Tibial artery (tissue), 4 donors: ENCODE data around the gene BTN3A1.
"Not testable (repeated sequence)": the region's sequence is repeated elsewhere in the genome, so short reads cannot be mapped to it uniquely, and the experiment has no call there.

Source experiments
- DNase-seq, 2 donors: peaks; one replicate each; pipeline ENCODE4 v3.0.0-alpha.2; 2019
- H3K27ac ChIP-seq, 2 donors: fragments of 200-600 bp; sonication (generic) in 1 of 2; 1 replicate in 1 of 2; 2 replicates in 1 of 2; pipeline ENCODE4 v1.5.1; 2018 to 2019; ENCODE audit warnings: mild to moderate bottlenecking in 1 of 2
- H3K27me3 ChIP-seq, 2 donors: fragments of 200-600 bp; sonication (generic) in 1 of 2; one replicate each; pipeline versions ENCODE4 v1.5.1 to v1.6.0; 2016 to 2019
- H3K36me3 ChIP-seq, 3 donors: fragments of 200-600 bp; sonication (generic) in 2 of 3; one replicate each; pipeline ENCODE4 v1.5.1; 2016 to 2019; ENCODE audit warnings: mild to moderate bottlenecking in 2 of 3
- H3K4me1 ChIP-seq, 4 donors: fragments of 200-600 bp; sonication (generic) in 2 of 4; 1 replicate in 3 of 4; 2 replicates in 1 of 4; pipeline ENCODE4 v1.5.1; 2016 to 2019
- H3K4me3 ChIP-seq, 2 donors: fragments of 200-600 bp; sonication (generic) in 1 of 2; 1 replicate in 1 of 2; 2 replicates in 1 of 2; pipeline ENCODE4 v1.5.1; 2018 to 2019; ENCODE audit warnings: mild to moderate bottlenecking in 2 of 2
- H3K9me3 ChIP-seq, 3 donors: fragments of 200-600 bp; sonication (generic) in 1 of 3; one replicate each; pipeline ENCODE4 v1.5.1; 2016 to 2019
- CTCF ChIP-seq, 2 experiments: fragments of 200-600 bp in 1 of 2; fragments of 450-650 bp in 1 of 2; IDR thresholded peaks; one replicate each; pipeline ENCODE4 v1.5.1; 2017 to 2019; ENCODE audit warnings: antibody characterized with exemption in 2 of 2, mild to moderate bottlenecking in 1 of 2, moderate library complexity in 1 of 2
- intact Hi-C: fragments of 100-400 bp; cut with DNase I; formaldehyde crosslinking; loops from one replicate; pipeline ENCODE4 v1.15.0; 2023; ENCODE audit warnings: low total_unique reads

The BTN3A1 gene

DNA sequence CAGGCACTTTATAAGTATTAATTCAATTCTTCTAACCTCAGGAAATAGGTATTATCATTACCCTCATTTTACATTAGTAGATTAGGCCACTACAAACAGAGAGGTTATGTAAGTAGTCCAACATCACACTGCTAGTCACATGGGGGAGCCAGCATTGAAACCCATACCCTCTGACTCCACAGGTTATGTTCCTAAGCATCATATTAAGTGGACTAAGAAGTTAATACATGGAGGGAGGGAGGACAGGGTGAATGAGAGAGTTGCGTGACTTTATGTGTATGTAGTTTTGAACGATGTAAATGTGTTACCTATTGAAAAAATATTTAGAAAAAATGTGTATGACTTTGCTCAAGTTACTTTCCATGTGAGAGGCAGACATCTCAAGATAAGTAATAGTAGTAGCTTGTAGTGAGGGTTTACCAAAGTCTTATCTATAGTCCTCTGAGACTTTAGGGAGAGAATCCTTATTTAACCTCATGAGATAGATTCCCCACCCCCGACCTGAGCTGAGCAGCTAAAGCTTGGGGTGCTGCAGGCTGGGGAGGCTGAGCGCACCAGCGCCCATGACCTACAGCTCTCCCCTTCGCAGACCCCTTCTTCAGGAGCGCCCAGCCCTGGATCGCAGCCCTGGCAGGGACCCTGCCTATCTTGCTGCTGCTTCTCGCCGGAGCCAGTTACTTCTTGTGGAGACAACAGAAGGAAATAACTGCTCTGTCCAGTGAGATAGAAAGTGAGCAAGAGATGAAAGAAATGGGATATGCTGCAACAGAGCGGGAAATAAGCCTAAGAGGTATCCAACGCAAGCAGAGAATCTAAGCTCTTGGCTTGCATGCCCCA, 29.5 kb upstream of the BTN3A1 start:
- TF ChIP-seq CTCF (IDR thresholded peaks at IDR 0.05) = no peak
- no peak overlapping the region for H3K27ac ChIP-seq
- intact Hi-C loops = loop anchor here (2.0 kb wide), 1 partner anchor 18 kb away; no protein-coding TSS in a partner anchor
- no peak overlapping the region for H3K4me3 ChIP-seq
- H3K9me3 ChIP-seq = no peaks in the 10 kb centered on the region
- no peaks in the 10 kb centered on the region for H3K27me3 ChIP-seq
- H3K36me3 ChIP-seq = peaks cover 0 to 34% (median 13%) of the 10 kb centered on the region in 3 donors
- no peak for DNase-seq
- H3K4me1 ChIP-seq = no peaks in the 10 kb centered on the region

DNA sequence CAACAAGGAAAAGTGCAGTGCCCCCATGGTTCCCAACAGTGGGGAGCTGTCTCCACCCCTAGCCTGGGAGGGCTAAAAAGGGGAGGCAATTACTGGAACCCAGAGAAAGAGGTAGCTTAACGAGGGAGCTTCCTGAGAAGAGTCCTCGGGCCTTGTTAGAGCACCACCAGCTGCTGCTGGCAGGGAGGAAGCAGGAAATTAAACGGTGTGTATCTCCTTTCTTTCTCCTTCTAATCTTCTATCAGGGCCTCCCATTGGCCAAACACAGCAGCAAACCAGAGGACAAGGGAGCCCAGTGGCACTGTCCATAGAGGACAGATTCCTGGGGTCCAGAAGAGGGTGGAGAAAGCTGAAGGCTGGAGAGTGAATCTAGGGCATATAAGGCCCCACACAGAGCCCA, 26.8 kb upstream of the BTN3A1 start:
- H3K36me3 ChIP-seq = peaks cover 0 to 26% (median 13%) of the 10 kb centered on the region in 3 donors
- intact Hi-C loops = no loop called here

GRCh38 chr6:26377719-26378118, 24.4 kb upstream of the BTN3A1 start:
- no peaks in the 10 kb centered on the region for H3K27me3 ChIP-seq
- intact Hi-C loops = no loop called here
- no peak for DNase-seq
- H3K4me3 ChIP-seq = no peak overlapping the region
- peaks cover 0 to 22% (median 13%) of the 10 kb centered on the region in 3 donors for H3K36me3 ChIP-seq
- H3K4me1 ChIP-seq = no peaks in the 10 kb centered on the region
- H3K9me3 ChIP-seq = no peaks in the 10 kb centered on the region
- no peak for TF ChIP-seq CTCF (IDR thresholded peaks at IDR 0.05)
- H3K27ac ChIP-seq = no peak overlapping the region

More for the DNA sequence above, 26.8 kb upstream of the BTN3A1 start:
- Histone ChIP-seq H3K27ac (no peak overlapping the region), H3K9me3 (no peaks in the 10 kb centered on the region), H3K4me3 (no peak overlapping the region), H3K27me3 (no peaks in the 10 kb centered on the region), H3K4me1 (no peaks in the 10 kb centered on the region)
- TF ChIP-seq CTCF (IDR thresholded peaks at IDR 0.05) = no peak
- DNase-seq = no peak

DNA sequence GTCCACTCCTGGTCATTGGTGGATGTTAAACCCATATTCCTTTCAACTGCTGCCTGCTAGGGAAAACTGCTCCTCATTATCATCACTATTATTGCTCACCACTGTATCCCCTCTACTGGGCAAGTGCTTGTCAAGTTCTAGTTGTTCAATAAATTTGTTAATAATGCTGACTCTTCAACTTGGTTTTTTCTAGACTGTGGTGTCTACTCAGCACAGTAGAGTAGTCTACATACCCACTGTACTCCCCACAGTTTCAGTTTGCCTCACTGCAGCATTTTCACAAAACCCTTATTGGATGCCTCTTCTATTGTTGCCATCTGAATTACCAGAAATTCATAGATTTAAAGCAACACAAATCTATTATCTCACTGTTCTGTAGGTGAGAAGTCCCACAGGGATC, 23.9 kb upstream of the BTN3A1 start:
- H3K9me3 ChIP-seq, DNase-seq, H3K4me1 ChIP-seq, H3K27ac ChIP-seq, H3K4me3 ChIP-seq, intact Hi-C loops, H3K27me3 ChIP-seq: not testable (repeated sequence)
- H3K36me3 ChIP-seq = peaks cover 0 to 22% (median 13%) of the 10 kb centered on the region in 3 donors

- no peak overlapping the region for H3K27ac ChIP-seq
- no peaks in the 10 kb centered on the region for H3K9me3 ChIP-seq
- no peaks in the 10 kb centered on the region for H3K27me3 ChIP-seq
- H3K4me1 ChIP-seq = peaks cover 0 to 8% (median 3%) of the 10 kb centered on the region in 4 donors
- no peak for DNase-seq
- peaks cover 0 to 20% (median 12%) of the 10 kb centered on the region in 3 donors for H3K36me3 ChIP-seq
- no peak overlapping the region for H3K4me3 ChIP-seq
- no peak for TF ChIP-seq CTCF (IDR thresholded peaks at IDR 0.05)
- intact Hi-C loops = no loop called here
These were observed 22.8 kb upstream of the BTN3A1 start for GRCh38 chr6:26379292-26379691.

DNA sequence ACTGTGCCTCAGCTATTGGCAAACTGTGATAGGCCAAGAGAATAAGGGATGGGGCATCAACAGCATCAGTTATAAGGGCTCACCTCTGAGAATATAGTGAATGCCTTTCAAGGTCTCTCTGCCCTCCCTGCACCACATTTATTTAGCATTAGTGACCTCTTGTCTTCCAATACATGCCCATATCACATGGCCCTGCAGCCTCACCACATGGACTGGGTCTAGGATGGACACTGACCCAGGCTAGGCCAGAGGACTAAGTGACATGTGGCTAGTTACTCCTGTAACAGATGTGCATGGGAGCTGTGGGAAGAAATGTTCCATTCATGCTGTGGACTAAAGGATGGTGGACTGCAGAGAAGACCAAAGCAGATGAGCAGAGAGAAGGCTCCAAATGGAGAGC, 22.3 kb upstream of the BTN3A1 start:
- DNase-seq = no peak
- H3K27ac ChIP-seq = no peak overlapping the region
- peaks cover 0 to 12% (median 3%) of the 10 kb centered on the region in 4 donors for H3K4me1 ChIP-seq
- TF ChIP-seq CTCF (IDR thresholded peaks at IDR 0.05) = no peak
- H3K36me3 ChIP-seq = peaks cover 0 to 16% (median 7%) of the 10 kb centered on the region in 3 donors
- H3K27me3 ChIP-seq = no peaks in the 10 kb centered on the region
- intact Hi-C loops = no loop called here
- H3K4me3 ChIP-seq = no peak overlapping the region
- H3K9me3 ChIP-seq = no peaks in the 10 kb centered on the region
